K562 (cell line): ENCODE data around the gene PRR36. TPM values are rescaled to one million over a fixed set of nuclear protein-coding genes. Genes with fewer than 3 reads are reported as not detected.

Experiments used
- ATAC-seq: fragments of 200-7000 bp; cut with Tn5 transposase; 3 replicates; pipeline ENCODE4 v1.9.1; 2020; ENCODE audit warnings: moderate library complexity
- BruUV-seq: library from RNA; stranded (reverse); fragments of 400-500 nt; replicated peaks from 2 replicates; lab custom pipeline; 2021; lab: Mats Ljungman, UMichigan
- CTCF ChIA-PET: fragments of 300-600 bp; formaldehyde crosslinking; extraction: SDS; loops from one replicate; lab custom pipeline; 2021; ENCODE audit warnings: low intra/inter-chr PET ratio; lab: Yijun Ruan, JAX
- POLR2A ChIA-PET: fragments of 300-600, 350-650 bp; sonication (Branson Sonifier 250); formaldehyde crosslinking; extraction: SDS; loops from one replicate; lab custom pipeline; 2021; ENCODE audit warnings: antibody characterized with exemption, inconsistent platforms; lab: Yijun Ruan, JAX
- DNase-seq, 4 experiments: peaks; one replicate each; pipeline versions ENCODE4 v3.0.0 to v3.0.0-alpha.2; 2011 to 2018; ENCODE audit warnings: low spot score in 3 of 4, mixed read lengths in 3 of 4; ENCODE audit errors: extremely low read depth in 1 of 4
- FAIRE-seq: peaks from 2 replicates; lab custom pipeline; 2011; peaks lifted over from hg19 to GRCh38; lab: Jason Lieb, UNC
- H2AFZ ChIP-seq: 2 replicates; pipeline ENCODE4 v1.6.0; 2011; ENCODE audit warnings: low read depth, low read length, control low read depth, inconsistent platforms
- H3K27ac ChIP-seq: fragments of 200-600 bp; 3 replicates; pipeline ENCODE4 v1.8.0; 2011; ENCODE audit warnings: low read depth, mild to moderate bottlenecking, control low read depth, inconsistent platforms, low read length, moderate library complexity, mixed read lengths; ENCODE audit errors: extremely low read depth
- H3K27me3 ChIP-seq, 2 experiments: fragments of 300-600 bp in 1 of 2; 2 replicates in 1 of 2; 3 replicates in 1 of 2; pipeline versions ENCODE4 v1.6.0 to v1.8.0; 2011; ENCODE audit warnings: inconsistent platforms in 2 of 2, low read length in 2 of 2, mild to moderate bottlenecking in 1 of 2, mixed read lengths in 1 of 2, moderate library complexity in 1 of 2; ENCODE audit not compliant: control insufficient read depth in 2 of 2, insufficient read depth in 2 of 2
- H3K36me3 ChIP-seq: fragments of 300-600 bp; 3 replicates; pipeline ENCODE4 v1.8.0; 2011; ENCODE audit warnings: mild to moderate bottlenecking, low read length, inconsistent platforms; ENCODE audit not compliant: control insufficient read depth, insufficient read depth
- H3K4me1 ChIP-seq, 2 experiments: fragments of 200-600 bp in 1 of 2; replicated peaks in 1 of 2; 2 replicates in 1 of 2; 3 replicates in 1 of 2; pipeline versions ENCODE4 v1.5.1 to v1.8.0; 2011; ENCODE audit warnings: inconsistent platforms in 2 of 2, low read length in 2 of 2, mild to moderate bottlenecking in 1 of 2, mixed read lengths in 1 of 2, moderate library complexity in 1 of 2; ENCODE audit not compliant: control insufficient read depth in 2 of 2, insufficient read depth in 2 of 2
- H3K4me2 ChIP-seq: 2 replicates; pipeline ENCODE4 v1.6.1; 2011; ENCODE audit warnings: low read length, control low read depth, inconsistent platforms, mixed read lengths; ENCODE audit not compliant: insufficient read depth
- H3K4me3 ChIP-seq: fragments of 200-600 bp; sonication (generic), shearing (Covaris generic); 2 replicates; pipeline ENCODE4 v1.5.1; 2016; ENCODE audit warnings: control low read depth, inconsistent platforms
- H3K79me2 ChIP-seq: fragments of 200-600 bp; 3 replicates; pipeline ENCODE4 v1.8.0; 2011; ENCODE audit warnings: low read length, inconsistent platforms; ENCODE audit not compliant: control insufficient read depth, insufficient read depth
- H3K9ac ChIP-seq, 2 experiments: 2 replicates each; pipeline versions ENCODE4 v1.6.0 to v1.6.1; 2011; ENCODE audit warnings: low read depth in 2 of 2, low read length in 2 of 2, control low read depth in 1 of 2, inconsistent platforms in 1 of 2, mild to moderate bottlenecking in 1 of 2, mixed read lengths in 1 of 2; ENCODE audit not compliant: insufficient read depth in 1 of 2
- H3K9me1 ChIP-seq: one replicate; pipeline ENCODE4 v1.6.0; 2011; ENCODE audit warnings: inconsistent platforms, mild to moderate bottlenecking, low read length, moderate library complexity; ENCODE audit not compliant: control insufficient read depth, insufficient read depth
- H3K9me3 ChIP-seq: replicated peaks from 2 replicates; pipeline ENCODE4 v1.5.1; 2011; ENCODE audit warnings: low read depth, low read length, inconsistent platforms; ENCODE audit not compliant: control insufficient read depth, insufficient read depth
- H4K20me1 ChIP-seq: replicated peaks from 2 replicates; pipeline ENCODE4 v1.6.1; 2011; ENCODE audit warnings: low read length, inconsistent platforms, mixed read lengths; ENCODE audit not compliant: control insufficient read depth, insufficient read depth
- CREB3 ChIP-seq: fragments of 450-650 bp; conservative IDR thresholded peaks from 2 replicates; pipeline ENCODE4 v1.6.1; 2016; ENCODE audit warnings: missing genetic modification characterization, low read depth, mild to moderate bottlenecking, missing compliant biosample characterization, moderate library complexity
- ELF2 ChIP-seq: fragments of 250-450 bp; sonication (Bioruptor Pico); IDR thresholded peaks from 2 replicates; pipeline ENCODE4 v1.5.0; 2021; ENCODE audit warnings: mild to moderate bottlenecking
- IRF9 ChIP-seq: fragments of 450-650 bp; IDR thresholded peaks from 2 replicates; pipeline ENCODE4 v1.6.1; 2016; ENCODE audit warnings: missing biosample characterization, missing genetic modification characterization
- NFE2L1 ChIP-seq: fragments of 450-650 bp; IDR thresholded peaks from 2 replicates; pipeline ENCODE4 v1.6.1; 2016; ENCODE audit warnings: missing genetic modification characterization, low read depth, mild to moderate bottlenecking, missing compliant biosample characterization, moderate library complexity, borderline replicate concordance
- SAFB2 ChIP-seq: fragments of 200-400 bp; formaldehyde crosslinking; IDR thresholded peaks from 2 replicates; pipeline ENCODE4 v1.6.1; 2018; ENCODE audit warnings: borderline replicate concordance, low read length, low read depth, moderate library complexity; ENCODE audit not compliant: severe bottlenecking
- ZKSCAN1 ChIP-seq: fragments of 150-350 bp; IDR thresholded peaks from 2 replicates; pipeline ENCODE4 v1.6.1; 2016; ENCODE audit warnings: low read depth, low read length
- ZNF121 ChIP-seq: sonication (generic); formaldehyde crosslinking; conservative IDR thresholded peaks from 2 replicates; pipeline ENCODE4 v1.8.0; 2022; ENCODE audit warnings: missing genetic modification reagents
- WGBS: fragments of 100-300 bp; shearing (Covaris generic); methylation state at CpG from one replicate; pipeline ENCODE4 v1.1.6; 2016; ENCODE audit warnings: low coverage, mixed read lengths; ENCODE audit not compliant: insufficient coverage; ENCODE audit errors: missing lambda C conversion rate; 5-methylcytosine and 5-hydroxymethylcytosine counted together
- in situ Hi-C: fragments of 300-500 bp; cut with MboI; formaldehyde crosslinking; loops from 4 replicates; pipeline ENCODE4 v1.15.0; 2018; ENCODE audit warnings: inconsistent platforms, mixed read lengths
- intact Hi-C: fragments of 100-400 bp; cut with micrococcal nuclease; formaldehyde crosslinking; loops from 2 replicates; pipeline ENCODE4 v1.14.2; 2022
- polyA plus RNA-seq, 8 experiments: library from polyadenylated mRNA; depleted of rRNA in 4 of 8; stranded (reverse) in 5 of 8; unstranded in 3 of 8; fragments of >200 nt; fragmentation: Nextera tagmentation in 2 of 8; fragmentation: Illumina TruSeq in 1 of 8; extraction: Ambion mirVana in 2 of 8; extraction: Trizol in 1 of 8; gene quantifications; 2 replicates each; pipeline versions ENCODE4 v1.2.1 to v1.2.3, GENCODE V29; 2011 to 2014; ENCODE audit warnings: inconsistent platforms in 1 of 8, missing spikeins in 1 of 8
- total RNA-seq, 7 experiments: library from RNA; depleted of rRNA in 6 of 7; stranded (reverse); fragments of >200 nt in 6 of 7; fragmentation: Illumina TruSeq in 2 of 7; extraction: Trizol in 2 of 7; gene quantifications; 2 replicates each; pipeline versions ENCODE4 v1.2.1 to v1.2.3, GENCODE V29; 2011 to 2021; ENCODE audit warnings: low replicate concordance in 1 of 7

Gene PRR36
- total and polyA plus RNA-seq, 9 of the 15 experiments (the other 6 are each of a cell fraction or from before 2014, with no cell fraction given), result 0.05 to 0.42 (median 0.06) TPM; not detected in 6

- ChIA-PET CTCF (no interaction called here), POLR2A (interaction anchor here (0.6 kb wide), 1 partner anchor 135 kb away, joined by 4 read pairs; no protein-coding TSS in a partner anchor)
- peak overlapping the region in 1 of 2 experiments; percentile 58; a peak in 1 of 4 replicates for H3K9ac ChIP-seq
- H3K4me1 ChIP-seq, result peaks cover 10 to 83% of the 10 kb centered on the region in 2 experiments; a peak in 4 of 5 replicates
- H2AFZ ChIP-seq, result no peak overlapping the region
- no peak overlapping the region for H3K27ac ChIP-seq
- 75% methylated on average over 17 of the region's 21 CpGs for WGBS
- intact Hi-C loops, result no loop called here
- no peak overlapping the region for H3K4me2 ChIP-seq
- no peak overlapping the region for H3K4me3 ChIP-seq
- H3K79me2 ChIP-seq, result no peaks in the 10 kb centered on the region
- no peaks in the 10 kb centered on the region for H3K9me3 ChIP-seq
- TF ChIP-seq ZNF121, result no peak
- no peak for TF ChIP-seq CREB3 (tag)
- peak; percentile 86 for TF ChIP-seq ZKSCAN1
- no peak for TF ChIP-seq ELF2 (CRISPR knock-in tag)
- TF ChIP-seq IRF9 (tag), result no peak
- TF ChIP-seq SAFB2, result no peak
- TF ChIP-seq NFE2L1 (tag), result no peak
- no TSS peak for BruUV-seq
- DNase-seq (no peak), FAIRE-seq (no peak), ATAC-seq (no peak)
- H4K20me1 ChIP-seq, result no peaks in the 10 kb centered on the region
- in situ Hi-C loops, result no loop called here
- H3K36me3 ChIP-seq, result no peaks in the 10 kb centered on the region
- H3K27me3 ChIP-seq, result no peaks in the 10 kb centered on the region
- H3K9me1 ChIP-seq, result peaks cover 6% of the 10 kb centered on the region
Observed at GRCh38 chr19:7863971-7864689, 10.1 kb downstream of the PRR36 start.
